Measurements from ENCODE around the gene STOML2.

DNA sequence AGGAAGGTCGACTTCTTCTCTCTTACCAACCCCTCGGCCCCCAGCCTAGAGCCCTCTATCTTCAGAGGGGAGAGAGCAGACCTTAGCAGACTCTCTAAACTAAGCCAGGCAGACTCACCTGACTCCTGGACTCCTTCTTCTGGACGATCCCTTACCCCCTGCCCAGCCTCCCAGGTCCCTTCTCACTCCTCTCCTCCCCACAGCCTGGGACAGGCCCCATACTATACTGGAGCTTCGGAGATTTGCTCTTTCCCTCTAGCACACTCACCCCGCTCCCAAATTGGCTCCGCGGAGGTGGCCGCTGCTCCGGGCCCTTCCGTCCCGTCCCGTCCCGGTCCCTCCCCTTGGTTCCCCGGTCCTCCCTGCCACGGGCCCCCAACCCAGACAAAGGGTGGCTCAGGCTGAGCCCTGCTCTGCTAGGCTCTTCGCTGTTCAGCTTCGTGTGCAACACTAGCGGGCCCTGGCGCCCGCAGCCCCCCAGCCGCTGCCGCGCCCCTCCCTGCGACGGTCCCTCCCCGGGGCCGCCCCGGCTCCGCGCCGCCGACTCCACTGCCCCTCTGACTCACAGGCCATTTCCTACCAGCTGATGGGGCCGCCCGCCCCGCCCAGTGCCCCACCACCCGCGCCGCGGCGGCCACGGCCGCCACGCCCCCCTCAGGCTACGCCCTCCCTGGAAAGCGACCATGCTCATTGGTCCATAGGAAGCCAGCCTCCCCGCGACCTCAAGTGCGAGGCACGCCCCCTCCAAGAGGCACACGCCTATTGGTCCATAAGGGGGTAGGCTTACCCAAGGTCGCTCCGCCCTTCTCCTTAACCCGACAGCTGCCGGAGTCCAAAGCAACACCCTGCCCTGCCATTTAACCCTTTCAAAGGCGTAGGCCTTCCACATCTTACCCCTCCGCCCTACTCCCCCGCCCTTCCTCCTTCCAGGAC lies 8.3 kb upstream of the STOML2 start:
- TF ChIP-seq, protein P1, sequence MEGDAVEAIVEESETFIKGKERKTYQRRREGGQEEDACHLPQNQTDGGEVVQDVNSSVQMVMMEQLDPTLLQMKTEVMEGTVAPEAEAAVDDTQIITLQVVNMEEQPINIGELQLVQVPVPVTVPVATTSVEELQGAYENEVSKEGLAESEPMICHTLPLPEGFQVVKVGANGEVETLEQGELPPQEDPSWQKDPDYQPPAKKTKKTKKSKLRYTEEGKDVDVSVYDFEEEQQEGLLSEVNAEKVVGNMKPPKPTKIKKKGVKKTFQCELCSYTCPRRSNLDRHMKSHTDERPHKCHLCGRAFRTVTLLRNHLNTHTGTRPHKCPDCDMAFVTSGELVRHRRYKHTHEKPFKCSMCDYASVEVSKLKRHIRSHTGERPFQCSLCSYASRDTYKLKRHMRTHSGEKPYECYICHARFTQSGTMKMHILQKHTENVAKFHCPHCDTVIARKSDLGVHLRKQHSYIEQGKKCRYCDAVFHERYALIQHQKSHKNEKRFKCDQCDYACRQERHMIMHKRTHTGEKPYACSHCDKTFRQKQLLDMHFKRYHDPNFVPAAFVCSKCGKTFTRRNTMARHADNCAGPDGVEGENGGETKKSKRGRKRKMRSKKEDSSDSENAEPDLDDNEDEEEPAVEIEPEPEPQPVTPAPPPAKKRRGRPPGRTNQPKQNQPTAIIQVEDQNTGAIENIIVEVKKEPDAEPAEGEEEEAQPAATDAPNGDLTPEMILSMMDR (IDR thresholded peaks at IDR 0.05), result no peak
- TF ChIP-seq POLR2A (IDR thresholded peaks at IDR 0.05), result no peak
